ENCODE data around the gene PRICKLE1.

GRCh38 chr12:42564556-42564955, 25.0 kb downstream of the PRICKLE1 start:
- TF ChIP-seq POLR2AphosphoS5 (IDR thresholded peaks at IDR 0.05; ENCODE audit: low read depth, low read length) = no peak
- no peak for TF ChIP-seq REST (IDR thresholded peaks at IDR 0.05; ENCODE audit: insufficient read depth in 1 of 2, low read depth in 2 of 2, low read length in 2 of 2)
- no peak for TF ChIP-seq TAF1 (IDR thresholded peaks at IDR 0.05; ENCODE audit: borderline replicate concordance, insufficient read depth, low read length)
